WERI-Rb-1 (cell line): ENCODE results near the gene VSTM1.

Experiments used
- DNase-seq: peaks from one replicate; pipeline ENCODE4 v3.0.0-alpha.2; 2020
- H3K27ac ChIP-seq: fragments of 250-450 bp; sonication (Bioruptor Pico); 2 replicates; pipeline ENCODE4 v1.5.1; 2020; ENCODE audit warnings: mild to moderate bottlenecking, moderate library complexity
- H3K27me3 ChIP-seq: fragments of 250-450 bp; sonication (Bioruptor Pico); 2 replicates; pipeline ENCODE4 v1.5.1; 2021; ENCODE audit warnings: mild to moderate bottlenecking, low read depth, moderate library complexity; ENCODE audit not compliant: insufficient read depth, severe bottlenecking
- H3K36me3 ChIP-seq: fragments of 250-450 bp; sonication (Bioruptor Pico); 2 replicates; pipeline ENCODE4 v1.5.1; 2020; ENCODE audit warnings: mild to moderate bottlenecking, moderate library complexity
- H3K4me3 ChIP-seq: 2 replicates; pipeline ENCODE4 v1.5.1; 2011; ENCODE audit warnings: low read depth, mild to moderate bottlenecking, control low read depth, low read length
- H3K9me3 ChIP-seq: fragments of 250-450 bp; sonication (Bioruptor Pico); 2 replicates; pipeline ENCODE4 v1.5.1; 2021; ENCODE audit warnings: mild to moderate bottlenecking, moderate library complexity; ENCODE audit not compliant: severe bottlenecking
- CTCF ChIP-seq: IDR thresholded peaks from 2 replicates; pipeline ENCODE4 v1.5.1; 2011; ENCODE audit warnings: low read depth, mild to moderate bottlenecking, control low read depth, inconsistent platforms, low read length

VSTM1 gene

DNA sequence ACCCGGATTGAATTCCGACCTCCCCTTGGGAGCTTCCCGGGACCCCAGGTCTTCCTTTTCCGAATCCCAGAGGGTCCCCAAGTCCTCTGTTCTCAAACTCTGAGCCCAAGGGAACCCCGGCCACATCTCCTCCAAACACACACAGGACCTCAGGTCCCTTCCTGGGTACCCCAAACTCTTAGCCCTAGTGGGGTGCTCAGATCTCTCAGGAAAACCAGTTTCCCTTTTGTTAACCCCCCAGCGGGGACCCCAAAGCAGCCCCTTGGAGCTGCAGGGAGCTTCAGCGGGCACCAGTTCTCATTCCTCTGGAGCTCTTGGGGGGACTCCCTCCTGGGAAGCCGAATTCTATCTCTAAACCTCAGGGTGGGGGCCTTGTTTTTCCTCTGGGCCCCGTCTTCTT lies 71.5 kb downstream of the VSTM1 start:
- H3K27ac ChIP-seq = peak overlapping the region; percentile 93
- no peak for TF ChIP-seq CTCF
- H3K4me3 ChIP-seq = peak overlapping the region; percentile 65
- no peaks in the 10 kb centered on the region for H3K27me3 ChIP-seq
- DNase-seq = no peak
- no peaks in the 10 kb centered on the region for H3K9me3 ChIP-seq
- no peaks in the 10 kb centered on the region for H3K36me3 ChIP-seq

- DNase-seq = peak; percentile 96
- no peaks in the 10 kb centered on the region for H3K9me3 ChIP-seq
- no peaks in the 10 kb centered on the region for H3K36me3 ChIP-seq
- H3K4me3 ChIP-seq = peak within 1 kb of the TSS; percentile 65
- TF ChIP-seq CTCF = no peak
- no peaks in the 10 kb centered on the region for H3K27me3 ChIP-seq
- H3K27ac ChIP-seq = peak within 1 kb of the TSS; percentile 93
Observed at GRCh38 chr19:53991224-53992113, 72.2 kb downstream of the VSTM1 start, which contains the start of gene CACNG6. TSS of gene CACNG6 (plus strand) at chr19:53991637. CDS start at chr19:53992878, 1,241 bp downstream.
